ENCODE results near the gene EIF4E1B.

DNA sequence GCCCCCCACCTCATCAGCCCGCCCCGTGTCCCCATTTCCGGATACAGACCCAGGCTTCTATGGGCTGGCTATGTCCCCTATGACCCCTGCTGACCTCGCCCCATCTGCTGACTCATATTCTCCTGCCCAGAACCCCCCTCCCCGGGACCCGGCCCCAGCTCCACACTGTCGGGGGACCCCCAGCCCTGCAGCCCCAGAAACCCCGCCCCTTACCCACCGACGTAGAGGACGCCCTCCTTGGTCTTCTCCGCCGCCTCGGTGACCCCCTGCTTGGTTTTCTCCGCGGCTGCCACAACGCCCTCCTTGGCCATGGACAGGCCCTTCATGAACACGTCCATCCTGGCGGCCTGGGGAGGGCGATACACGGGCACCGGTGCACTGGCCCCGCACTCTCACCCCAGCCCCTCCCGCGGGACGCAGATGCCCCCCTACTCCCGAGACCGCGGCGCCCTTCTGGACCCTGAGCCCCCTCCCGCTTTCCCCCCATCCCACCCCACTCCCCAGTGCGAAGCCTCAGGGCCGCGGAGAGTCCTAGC lies 1.1 kb upstream of the EIF4E1B start:
- TF ChIP-seq EZH2phosphoT487 (IDR thresholded peaks at IDR 0.05; ENCODE audit: insufficient read depth, low read depth) (no peak), EZH2 (IDR thresholded peaks at IDR 0.05; ENCODE audit: insufficient read depth, poor library complexity, severe bottlenecking) (no peak)

Data from GM23248 (cell line).